Coronary artery (tissue), 2 donors: ENCODE results near the gene CTNNBIP1.

Source experiments
- DNase-seq: peaks from one replicate; pipeline ENCODE4 v3.0.0-alpha.2; 2017; ENCODE audit warnings: low spot score
- H3K27ac ChIP-seq, 2 donors: fragments of 200-600 bp; sonication (generic); one replicate each; pipeline ENCODE4 v1.5.1; 2016 to 2019
- H3K4me3 ChIP-seq: fragments of 200-600 bp; sonication (generic); 2 replicates; pipeline ENCODE4 v1.5.1; 2016; ENCODE audit warnings: mild to moderate bottlenecking, moderate library complexity
- CTCF ChIP-seq: fragments of 200-600 bp; sonication (generic); IDR thresholded peaks from one replicate; pipeline ENCODE4 v1.5.1; 2019; ENCODE audit warnings: antibody characterized with exemption

Gene CTNNBIP1

GRCh38 chr1:9910076-9910422 is at the start of gene CTNNBIP1:
Gene CTNNBIP1, minus strand, starts transcription at chr1:9910269. Its CDS starts 38,205 bp downstream, at chr1:9872064.
- Histone ChIP-seq H3K4me3 (peak within 1 kb of the TSS; percentile 84), H3K27ac (peak within 1 kb of the TSS; percentile 85 to 96)
- TF ChIP-seq CTCF = no peak
- no peak for DNase-seq

- Histone ChIP-seq H3K4me3 (no peak overlapping the region), H3K27ac (no peak overlapping the region)
- no peak for DNase-seq
- TF ChIP-seq CTCF = no peak
Observed at GRCh38 chr1:9957726-9958125, 47.7 kb upstream of the CTNNBIP1 start.

- no peak for TF ChIP-seq CTCF
- no peak for DNase-seq
- Histone ChIP-seq H3K27ac (no peak overlapping the region), H3K4me3 (no peak overlapping the region)
Observed at GRCh38 chr1:9946315-9946714, 36.2 kb upstream of the CTNNBIP1 start.

GRCh38 chr1:9942939-9943788 is 33.1 kb upstream of the CTNNBIP1 start, which contains the start of the genes LZIC and NMNAT1:
Gene LZIC, minus strand, starts transcription at chr1:9943391. Its CDS starts 6,772 bp downstream, at chr1:9936619.
Gene NMNAT1, plus strand, starts transcription at chr1:9943475. Its CDS starts 28,599 bp downstream, at chr1:9972074.
- peak; percentile 94 for DNase-seq
- Histone ChIP-seq H3K4me3 (peak within 1 kb of the TSS; percentile 90), H3K27ac (peak within 1 kb of the TSS; percentile 81 to 89)
- TF ChIP-seq CTCF = no peak

GRCh38 chr1:9942399-9942938 is 32.4 kb upstream of the CTNNBIP1 start:
- no peak for TF ChIP-seq CTCF
- DNase-seq = no peak
- Histone ChIP-seq H3K27ac (peak overlapping the region; percentile 81 to 89), H3K4me3 (peak overlapping the region; percentile 90)

DNA sequence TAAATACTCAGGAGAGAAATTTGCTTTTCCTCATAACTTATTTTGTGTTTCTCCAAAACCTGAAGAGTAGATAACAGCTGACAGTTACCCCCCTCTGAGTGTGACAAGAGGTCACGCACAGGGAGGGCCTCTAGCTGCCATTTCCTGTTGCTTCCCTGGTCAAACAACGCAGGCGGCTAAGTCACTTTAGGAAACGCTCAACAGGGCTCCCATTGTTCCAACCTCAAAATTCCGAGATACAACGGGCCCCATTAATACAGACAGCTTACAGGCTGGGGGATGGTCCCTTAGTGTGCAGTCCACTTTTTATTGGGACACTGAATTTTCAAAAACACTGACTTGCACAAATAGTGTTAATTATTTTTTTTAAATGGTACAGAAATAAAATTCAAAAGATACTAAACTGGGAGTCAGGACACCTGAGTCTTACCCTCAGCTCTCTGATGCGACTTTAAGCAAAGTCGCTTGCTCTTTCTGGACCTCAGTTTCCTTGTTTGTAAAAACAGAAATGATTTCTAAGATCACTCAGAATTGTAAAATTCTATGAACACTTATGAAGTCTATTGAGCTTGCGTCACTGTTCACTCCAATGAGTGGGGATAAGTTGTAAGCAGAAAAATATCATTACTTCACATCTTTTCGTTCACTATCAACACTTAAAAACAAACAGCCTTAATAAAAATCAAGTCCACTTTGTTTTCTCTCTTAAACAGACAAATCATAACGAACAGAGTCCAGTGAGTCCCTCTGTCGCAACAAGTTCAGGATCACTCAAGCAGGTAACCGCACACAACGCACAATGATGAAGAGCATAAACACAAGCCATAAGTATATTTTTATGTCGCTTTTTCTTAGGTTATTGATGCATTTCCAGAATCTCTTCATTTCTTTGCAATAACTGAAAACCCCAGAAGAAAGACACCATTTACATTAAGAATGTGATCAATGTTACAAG is 19.6 kb upstream of the CTNNBIP1 start:
- TF ChIP-seq CTCF = no peak
- H3K4me3 ChIP-seq = no peak overlapping the region
- no peak overlapping the region for H3K27ac ChIP-seq
- no peak for DNase-seq
